GM19238 (cell line): Measurements from ENCODE around the gene VOPP1.
"Not testable (repeated sequence)": the region's sequence is repeated elsewhere in the genome, so short reads cannot be mapped to it uniquely, and the experiment has no call there.

Experiments used
- DNase-seq: peaks from one replicate; pipeline ENCODE4 v3.0.0; 2011; ENCODE audit warnings: low spot score; ENCODE audit not compliant: insufficient read length

Gene VOPP1

DNA sequence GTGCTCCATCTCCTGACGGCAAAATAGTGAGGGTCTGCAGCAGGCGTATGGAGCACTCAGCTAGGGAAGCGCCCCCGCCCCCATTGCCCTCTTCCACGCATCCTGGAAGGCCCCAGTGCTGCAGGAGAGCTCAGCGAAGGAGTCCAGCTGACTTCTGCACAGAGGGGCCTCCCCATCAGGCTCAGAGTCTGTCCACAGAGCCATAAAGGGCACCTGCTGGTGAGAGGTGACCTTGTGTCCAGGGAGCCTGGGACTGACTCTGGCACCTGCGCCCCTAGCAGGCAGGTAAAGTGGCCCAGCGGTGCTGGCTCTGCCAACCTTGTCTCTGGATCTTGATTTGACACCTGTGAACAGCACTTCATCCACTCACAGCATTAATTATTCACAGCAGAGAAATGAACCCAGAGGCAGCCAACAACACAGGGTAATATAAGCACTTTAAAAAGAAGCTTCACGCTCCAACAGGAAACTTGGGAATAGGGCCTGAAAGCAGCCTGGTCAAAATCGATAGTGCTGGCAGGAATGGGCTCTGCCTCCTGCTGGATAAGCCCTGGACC is 59.6 kb downstream of the VOPP1 start:
- DNase-seq, result no peak

DNA sequence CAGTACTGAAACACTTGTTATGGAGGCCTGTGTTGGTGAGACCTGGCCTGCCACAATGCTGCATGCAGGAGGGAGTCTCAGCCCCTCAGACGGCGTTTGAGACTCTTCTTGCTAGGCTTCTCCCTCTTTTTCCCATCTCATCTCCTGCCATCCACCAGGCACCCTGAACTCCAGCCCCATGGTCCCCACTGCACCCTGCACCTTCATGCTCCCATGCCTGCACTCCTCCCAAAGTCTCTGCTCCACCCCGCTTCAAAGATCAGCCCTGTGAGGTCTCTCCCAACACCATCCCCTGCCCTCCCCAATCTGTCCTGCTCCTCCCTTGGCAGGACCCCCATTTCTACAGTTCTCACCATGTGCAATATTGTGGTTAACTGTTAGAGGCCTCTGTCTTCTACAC is 61.7 kb downstream of the VOPP1 start:
- no peak for DNase-seq

DNA sequence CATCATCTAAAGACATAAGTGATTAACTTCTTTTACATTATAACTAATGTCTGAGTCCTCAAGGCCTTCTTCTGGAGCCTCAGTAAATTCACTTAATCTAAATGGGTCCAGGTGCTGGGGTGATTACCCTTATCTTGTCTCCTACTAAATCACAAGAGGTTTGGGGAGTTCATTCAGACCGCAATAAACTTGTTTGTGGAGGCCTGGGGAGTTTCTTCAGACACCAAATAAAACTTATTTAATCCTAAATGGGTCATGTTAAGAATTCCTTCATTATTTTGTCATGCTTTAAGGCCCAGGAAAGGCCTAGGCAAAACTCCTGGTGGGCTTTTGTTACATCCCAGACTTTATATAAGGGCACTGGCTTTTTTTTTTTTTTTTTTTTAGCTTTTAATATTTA is 62.1 kb downstream of the VOPP1 start:
- not testable (repeated sequence) for DNase-seq

DNA sequence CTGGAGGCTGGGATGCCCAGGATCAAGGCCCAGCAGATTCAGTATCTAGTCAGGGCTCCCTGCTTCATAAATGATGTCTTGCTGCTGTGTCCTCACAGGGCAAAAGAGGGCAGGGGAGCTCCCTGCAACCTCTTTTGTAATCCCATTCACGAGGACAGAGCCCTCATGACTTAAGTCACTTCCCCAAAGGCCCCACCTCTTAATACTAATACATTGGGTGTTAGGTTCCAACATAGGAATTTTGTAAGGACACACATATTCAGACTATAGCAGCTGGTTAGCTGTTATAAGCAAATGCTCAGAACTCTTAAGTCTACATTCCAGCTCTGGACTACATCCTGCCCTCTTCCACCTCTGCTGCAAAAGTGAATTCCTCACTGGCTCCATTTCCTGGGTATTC is 63.0 kb downstream of the VOPP1 start:
- DNase-seq, result no peak

DNA sequence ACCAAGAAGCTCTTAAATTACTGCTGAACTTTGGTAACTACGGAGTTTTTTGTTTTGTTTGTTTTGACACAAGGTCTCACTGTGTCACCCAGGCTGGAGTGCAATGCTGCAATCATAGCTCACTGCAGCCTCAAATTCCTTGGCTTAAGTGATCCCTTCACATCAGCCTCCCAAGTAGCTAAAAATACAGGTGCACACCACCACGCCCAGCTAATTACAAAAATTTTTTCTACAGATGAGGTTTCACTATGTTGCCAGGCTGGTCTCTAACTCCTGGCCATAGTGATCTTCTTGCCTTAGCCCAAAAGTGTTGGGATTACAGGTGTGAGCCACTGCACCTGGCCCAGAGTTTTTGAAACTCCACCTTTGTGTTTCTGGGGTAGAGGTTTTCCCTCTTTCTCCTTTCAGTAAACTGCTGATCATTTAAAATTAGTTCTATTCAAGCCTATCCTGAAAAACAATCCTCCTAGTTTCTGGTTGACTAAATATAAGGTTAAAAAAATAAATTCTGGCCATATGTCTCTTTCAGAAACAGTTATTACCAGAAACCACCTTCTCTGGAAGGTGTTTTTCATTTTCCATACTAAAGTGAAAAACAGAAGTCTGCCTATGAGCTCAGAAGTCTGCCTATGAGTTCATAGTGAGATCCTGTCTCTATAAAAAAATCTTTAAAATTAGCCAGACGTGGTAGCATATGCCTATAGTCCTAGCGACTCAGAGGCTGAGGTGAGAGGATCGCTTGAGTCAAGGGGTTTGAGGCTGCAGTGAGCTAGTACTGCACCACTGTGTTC is 63.9 kb downstream of the VOPP1 start:
- DNase-seq, result no peak

GRCh38 chr7:55507743-55508142 is 64.6 kb downstream of the VOPP1 start:
- DNase-seq, result no peak

DNA sequence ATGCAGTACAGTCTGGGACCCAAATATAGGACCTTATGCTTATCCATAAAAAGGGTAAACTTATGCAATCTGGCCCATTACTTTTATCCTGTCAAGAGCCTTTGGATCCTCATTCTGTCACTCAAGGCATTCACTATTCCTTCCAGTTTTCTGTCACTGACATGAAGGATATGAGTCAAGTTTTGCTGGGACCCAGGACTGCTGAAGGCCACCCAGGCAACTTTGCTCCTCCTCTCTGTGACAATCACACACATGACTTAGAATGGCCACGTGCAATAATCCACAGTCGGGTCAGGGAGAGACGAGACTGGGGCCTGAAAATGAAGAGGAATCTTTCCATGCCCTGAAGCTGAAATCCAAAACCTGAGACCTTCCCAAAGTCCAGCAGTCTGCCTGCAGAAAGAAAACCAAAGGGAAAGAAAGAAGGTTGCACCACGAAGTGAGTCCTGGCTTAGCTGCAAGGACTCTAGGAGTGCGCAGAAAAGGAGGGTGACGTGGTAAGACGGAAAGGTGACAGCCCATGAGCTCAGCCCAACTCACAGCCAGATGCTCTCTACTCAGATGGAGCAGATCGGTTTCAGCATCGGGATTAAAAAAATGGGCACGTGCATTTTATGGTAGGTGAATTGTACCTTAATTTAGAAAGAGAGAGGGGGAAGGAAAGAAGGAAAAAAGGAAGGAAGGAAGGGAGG is 67.2 kb downstream of the VOPP1 start:
- no peak for DNase-seq

DNA sequence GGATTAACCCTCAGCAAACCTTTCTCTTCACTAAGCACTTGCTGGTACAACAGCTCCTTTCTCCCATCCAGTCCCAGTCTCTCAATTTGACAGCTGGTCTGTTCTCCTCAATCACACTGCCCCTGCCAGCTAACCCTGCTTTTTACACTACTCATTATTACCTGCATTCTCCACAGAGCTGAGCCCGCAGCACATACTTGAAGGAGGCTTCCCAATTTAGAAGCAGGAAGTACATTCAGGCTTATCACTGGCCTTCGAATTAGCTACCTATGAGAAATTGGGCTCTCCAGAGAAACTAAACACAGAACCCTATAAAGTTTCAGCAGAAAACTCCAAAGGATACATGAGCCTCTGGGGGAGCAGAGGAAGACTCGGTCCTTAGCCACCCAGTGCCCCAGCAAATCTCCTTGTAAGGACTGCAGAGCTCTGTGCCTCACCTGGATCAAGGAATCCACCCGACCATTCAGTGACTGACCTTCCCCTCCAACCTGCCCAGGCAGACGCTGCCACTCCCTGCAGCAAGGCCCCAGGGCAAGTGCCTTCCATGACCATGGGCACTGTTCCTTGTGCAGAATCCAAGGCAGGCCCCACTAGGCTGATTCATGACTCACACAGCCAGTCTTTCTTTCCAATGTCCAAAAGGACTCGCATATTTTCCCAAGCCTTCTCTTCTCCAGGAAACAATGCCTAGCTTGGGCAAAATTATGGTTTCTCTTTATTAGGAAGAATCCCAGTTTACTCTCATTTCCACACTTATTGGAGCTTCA is 68.0 kb downstream of the VOPP1 start:
- DNase-seq, result no peak

- no peak for DNase-seq
Observed at GRCh38 chr7:55502858-55503440, 69.4 kb downstream of the VOPP1 start.

DNA sequence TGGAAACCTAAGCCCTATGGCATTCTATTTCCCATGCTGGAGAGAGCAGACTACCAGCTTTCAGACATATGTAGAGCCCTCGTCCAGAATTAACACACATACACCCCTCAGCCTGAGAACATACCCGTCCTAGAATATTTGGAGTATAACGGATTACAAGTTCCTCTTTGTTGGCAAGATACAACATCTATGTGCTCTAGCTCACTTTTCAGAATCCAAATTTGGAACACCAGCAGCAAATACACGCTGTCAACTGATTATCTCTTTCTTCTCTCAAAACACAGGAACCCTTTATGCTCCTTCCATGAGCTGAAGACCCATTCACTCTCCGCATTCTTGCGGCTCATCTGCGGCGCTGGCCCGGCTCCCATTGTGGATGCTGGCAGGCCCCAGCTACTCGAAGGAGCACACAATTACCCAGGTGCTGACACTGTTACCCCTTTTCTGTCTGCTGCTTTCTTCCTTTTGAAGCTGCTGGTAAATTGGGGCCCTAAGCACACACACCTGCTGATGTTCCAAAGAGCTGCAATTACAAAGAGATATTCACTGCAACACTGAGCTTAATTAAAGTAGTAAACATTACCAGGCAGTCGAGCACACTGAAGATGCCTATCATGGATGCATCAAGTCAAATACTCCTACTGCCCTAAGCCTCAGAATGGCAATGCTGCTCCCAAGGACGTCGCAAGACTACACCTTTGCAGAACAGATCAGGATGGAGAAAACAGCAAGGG is 70.0 kb downstream of the VOPP1 start:
- DNase-seq, result no peak

DNA sequence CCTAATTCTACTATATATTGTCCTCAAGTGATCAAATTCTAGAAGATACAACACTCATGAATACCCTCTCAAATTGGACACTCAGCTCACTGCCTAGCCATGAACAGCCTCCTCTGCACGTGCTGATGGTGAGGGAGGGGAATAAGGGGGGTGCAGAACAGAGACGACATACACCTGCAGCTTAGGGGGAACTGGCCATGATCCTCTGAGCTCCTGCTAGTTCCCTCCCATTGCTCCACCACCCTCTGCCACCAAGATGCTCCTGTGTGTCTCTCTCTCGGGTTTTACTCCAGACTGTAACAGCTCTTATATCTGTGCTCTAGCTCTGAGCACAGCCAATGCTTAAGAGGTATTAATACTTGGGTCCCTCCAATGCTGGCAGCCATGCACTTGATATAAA is 70.7 kb downstream of the VOPP1 start:
- DNase-seq, result no peak

- no peak for DNase-seq
Observed at GRCh38 chr7:55500117-55500756, 72.1 kb downstream of the VOPP1 start.

- DNase-seq, result no peak
Observed at GRCh38 chr7:55499591-55499990, 72.7 kb downstream of the VOPP1 start.

GRCh38 chr7:55498770-55499169 is 73.5 kb downstream of the VOPP1 start:
- DNase-seq, result no peak

DNA sequence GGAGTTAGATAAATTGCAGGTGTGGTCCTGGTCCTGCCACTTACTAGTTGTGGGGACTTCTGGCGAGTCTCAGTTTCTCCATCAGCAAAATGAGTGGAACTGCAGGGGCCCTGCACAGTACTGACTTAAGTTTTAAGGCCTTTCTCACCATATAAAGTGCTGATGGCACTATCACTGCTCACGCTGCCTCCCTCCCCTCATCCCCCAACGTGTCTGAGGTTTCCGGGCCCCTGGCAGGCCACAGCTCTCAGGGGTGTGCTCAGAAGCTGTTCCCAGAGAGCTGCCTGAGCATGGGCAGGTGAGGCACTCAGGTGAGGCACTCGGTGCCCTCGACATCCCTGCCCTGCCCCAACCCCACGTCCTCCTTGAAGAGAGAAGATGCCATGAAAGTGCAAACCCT is 74.2 kb downstream of the VOPP1 start:
- no peak for DNase-seq

GRCh38 chr7:55497521-55497920 is 74.8 kb downstream of the VOPP1 start:
- no peak for DNase-seq

- no peak for DNase-seq
Observed at GRCh38 chr7:55496906-55497305, 75.4 kb downstream of the VOPP1 start.

DNA sequence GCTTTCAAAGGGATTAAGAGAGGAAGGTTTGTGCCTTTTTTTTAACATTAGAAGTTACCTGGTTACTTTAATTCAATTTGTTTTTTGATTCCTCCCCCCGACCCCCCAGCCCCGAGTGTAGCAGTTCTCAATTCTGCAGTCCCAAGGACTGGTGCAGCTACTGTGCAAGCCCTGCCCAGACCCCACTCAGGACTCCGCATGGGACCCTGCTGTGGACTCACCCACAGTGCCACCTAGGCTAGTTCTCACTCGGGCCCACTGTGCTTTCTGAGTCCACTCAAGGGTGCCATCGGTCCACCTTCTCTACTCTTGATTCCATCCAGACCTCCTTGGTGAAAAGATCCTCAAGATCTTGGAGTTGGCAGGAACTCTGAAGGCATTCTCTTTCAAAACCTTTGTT is 77.4 kb downstream of the VOPP1 start:
- DNase-seq, result no peak

DNA sequence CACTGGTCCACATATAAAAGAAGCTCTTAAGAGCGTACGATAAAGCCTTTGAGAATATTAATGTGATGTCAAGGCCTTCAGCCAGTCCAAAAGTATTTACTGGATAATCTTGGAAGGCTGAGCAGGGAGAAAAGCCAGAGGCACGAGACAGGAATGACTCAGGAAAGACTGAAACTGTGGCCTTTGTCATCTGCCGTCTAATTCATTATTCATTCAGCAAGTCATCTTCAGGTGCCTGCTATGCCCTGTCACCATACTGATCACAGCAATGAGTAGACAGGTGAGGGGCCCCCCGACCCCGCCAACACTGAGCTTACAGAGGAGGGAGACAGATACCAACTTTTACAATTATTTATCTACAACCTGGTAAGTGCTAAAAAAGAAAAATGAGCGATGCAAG is 78.9 kb downstream of the VOPP1 start:
- no peak for DNase-seq

GRCh38 chr7:55491346-55491745 is 81.0 kb downstream of the VOPP1 start:
- no peak for DNase-seq
